ENCODE data around the gene LPP. TPM values are rescaled to one million over a fixed set of nuclear protein-coding genes. Genes with fewer than 3 reads are reported as not detected.

LPP gene
- polyA plus RNA-seq, 1 experiment, result 60.0 TPM

- Histone ChIP-seq H3K4me3 (ENCODE audit: low read depth, low read length) (no peak overlapping the region), H3K27me3 (ENCODE audit: control insufficient read depth, insufficient read depth, low read length) (no peaks in the 10 kb centered on the region), H3K36me3 (ENCODE audit: control insufficient read depth, insufficient read depth, low read length) (no peaks in the 10 kb centered on the region)
- TF ChIP-seq, protein P1, sequence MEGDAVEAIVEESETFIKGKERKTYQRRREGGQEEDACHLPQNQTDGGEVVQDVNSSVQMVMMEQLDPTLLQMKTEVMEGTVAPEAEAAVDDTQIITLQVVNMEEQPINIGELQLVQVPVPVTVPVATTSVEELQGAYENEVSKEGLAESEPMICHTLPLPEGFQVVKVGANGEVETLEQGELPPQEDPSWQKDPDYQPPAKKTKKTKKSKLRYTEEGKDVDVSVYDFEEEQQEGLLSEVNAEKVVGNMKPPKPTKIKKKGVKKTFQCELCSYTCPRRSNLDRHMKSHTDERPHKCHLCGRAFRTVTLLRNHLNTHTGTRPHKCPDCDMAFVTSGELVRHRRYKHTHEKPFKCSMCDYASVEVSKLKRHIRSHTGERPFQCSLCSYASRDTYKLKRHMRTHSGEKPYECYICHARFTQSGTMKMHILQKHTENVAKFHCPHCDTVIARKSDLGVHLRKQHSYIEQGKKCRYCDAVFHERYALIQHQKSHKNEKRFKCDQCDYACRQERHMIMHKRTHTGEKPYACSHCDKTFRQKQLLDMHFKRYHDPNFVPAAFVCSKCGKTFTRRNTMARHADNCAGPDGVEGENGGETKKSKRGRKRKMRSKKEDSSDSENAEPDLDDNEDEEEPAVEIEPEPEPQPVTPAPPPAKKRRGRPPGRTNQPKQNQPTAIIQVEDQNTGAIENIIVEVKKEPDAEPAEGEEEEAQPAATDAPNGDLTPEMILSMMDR (IDR thresholded peaks at IDR 0.05; ENCODE audit: insufficient read depth, low read depth, low read length), result no peak
- POLR2A ChIA-PET, result no interaction called here
- DNase-seq (ENCODE audit: low read depth), result no peak
- CTCF ChIA-PET, result interaction anchor here (0.6 to 1.6 kb wide), 3 partner anchors 581 to 634 kb away, joined by 3 to 5 read pairs (median 4); no protein-coding TSS in a partner anchor
Measured at GRCh38 chr3:188321258-188321657, 167.3 kb downstream of the LPP start.

- POLR2A ChIA-PET, result no interaction called here
- CTCF ChIA-PET, result interaction anchor here (0.6 to 1.6 kb wide), 4 partner anchors 15 to 633 kb away, joined by 3 to 5 read pairs (median 4); no protein-coding TSS in a partner anchor
- no peak overlapping the region for H3K4me3 ChIP-seq (ENCODE audit: low read depth, low read length)
- H3K27me3 ChIP-seq (ENCODE audit: control insufficient read depth, insufficient read depth, low read length), result no peaks in the 10 kb centered on the region
- DNase-seq (ENCODE audit: low read depth), result no peak
- TF ChIP-seq, protein P1 (IDR thresholded peaks at IDR 0.05; ENCODE audit: insufficient read depth, low read depth, low read length), result no peak
- no peaks in the 10 kb centered on the region for H3K36me3 ChIP-seq (ENCODE audit: control insufficient read depth, insufficient read depth, low read length)
Measured at GRCh38 chr3:188322135-188322887, 168.4 kb downstream of the LPP start.

GRCh38 chr3:188323067-188323842 is 169.3 kb downstream of the LPP start:
- H3K27me3 ChIP-seq (ENCODE audit: control insufficient read depth, insufficient read depth, low read length), result no peaks in the 10 kb centered on the region
- POLR2A ChIA-PET, result no interaction called here
- no peak overlapping the region for H3K4me3 ChIP-seq (ENCODE audit: low read depth, low read length)
- TF ChIP-seq, protein P1 (IDR thresholded peaks at IDR 0.05; ENCODE audit: insufficient read depth, low read depth, low read length), result no peak
- CTCF ChIA-PET, result interaction anchor here (0.7 to 1.6 kb wide), 3 partner anchors 14 to 583 kb away, joined by 3 to 4 read pairs (median 4); no protein-coding TSS in a partner anchor
- H3K36me3 ChIP-seq (ENCODE audit: control insufficient read depth, insufficient read depth, low read length), result no peaks in the 10 kb centered on the region
- no peak for DNase-seq (ENCODE audit: low read depth)

- no peak overlapping the region for H3K4me3 ChIP-seq (ENCODE audit: low read depth, low read length)
- no peaks in the 10 kb centered on the region for H3K27me3 ChIP-seq (ENCODE audit: control insufficient read depth, insufficient read depth, low read length)
- no peak for DNase-seq (ENCODE audit: low read depth)
- ChIA-PET CTCF (interaction anchor here (1.3 kb wide), 1 partner anchor 583 kb away, joined by 3 read pairs; no protein-coding TSS in a partner anchor), POLR2A (no interaction called here)
- TF ChIP-seq, protein P1 (IDR thresholded peaks at IDR 0.05; ENCODE audit: insufficient read depth, low read depth, low read length), result no peak
- no peaks in the 10 kb centered on the region for H3K36me3 ChIP-seq (ENCODE audit: control insufficient read depth, insufficient read depth, low read length)
Measured at GRCh38 chr3:188326111-188326510, 172.2 kb downstream of the LPP start.

GRCh38 chr3:188326968-188327367 is 173.0 kb downstream of the LPP start:
- TF ChIP-seq, protein P1 (IDR thresholded peaks at IDR 0.05; ENCODE audit: insufficient read depth, low read depth, low read length), result no peak
- POLR2A ChIA-PET, result interaction anchor here (0.7 kb wide), 1 partner anchor 11 kb away, joined by 3 read pairs; no protein-coding TSS in a partner anchor

More at GRCh38 chr3:188326968-188327367, 173.0 kb downstream of the LPP start:
- Histone ChIP-seq H3K4me3 (ENCODE audit: low read depth, low read length) (no peak overlapping the region), H3K36me3 (ENCODE audit: control insufficient read depth, insufficient read depth, low read length) (no peaks in the 10 kb centered on the region), H3K27me3 (ENCODE audit: control insufficient read depth, insufficient read depth, low read length) (no peaks in the 10 kb centered on the region)
- no peak for DNase-seq (ENCODE audit: low read depth)
- CTCF ChIA-PET, result no interaction called here
